Measurements from ENCODE around the gene OR52N1. TPM values are rescaled to one million over a fixed set of nuclear protein-coding genes. Genes with fewer than 3 reads are reported as not detected.

The OR52N1 gene
- not detected for polyA plus RNA-seq

DNA sequence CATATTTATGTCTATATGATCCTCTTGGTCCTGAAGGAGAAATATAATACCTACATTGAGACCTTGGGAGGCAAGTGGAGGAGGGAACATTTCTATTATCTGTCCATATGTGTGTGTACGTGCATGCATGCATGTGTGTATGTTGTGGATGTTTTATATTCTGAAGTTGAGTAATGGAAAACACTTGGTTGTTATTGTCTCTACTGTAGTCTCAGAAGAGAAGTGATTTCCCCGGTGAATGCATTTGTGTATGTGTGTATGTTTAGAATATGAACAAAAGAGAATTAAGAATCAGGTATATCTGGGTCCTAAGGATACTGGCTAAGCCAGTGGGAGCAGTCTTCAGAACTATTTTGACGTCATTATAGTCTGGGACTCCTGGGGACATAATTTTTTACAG lies at the start of gene OR52N1:
Gene OR52N1, minus strand, starts transcription at position 101 of the 400 bp plus-strand sequence. CDS start 2,449 bp downstream, outside the sequence.
- Mint-ChIP-seq H3K27me3 (peaks cover 5% of the 10 kb centered on the region), H3K4me3 (no peak within 1 kb of the TSS), H3K4me1 (no peaks in the 10 kb centered on the region), H3K9me3 (no peaks in the 10 kb centered on the region), H3K36me3 (no peaks in the 10 kb centered on the region), H3K27ac (no peak within 1 kb of the TSS)

DNA sequence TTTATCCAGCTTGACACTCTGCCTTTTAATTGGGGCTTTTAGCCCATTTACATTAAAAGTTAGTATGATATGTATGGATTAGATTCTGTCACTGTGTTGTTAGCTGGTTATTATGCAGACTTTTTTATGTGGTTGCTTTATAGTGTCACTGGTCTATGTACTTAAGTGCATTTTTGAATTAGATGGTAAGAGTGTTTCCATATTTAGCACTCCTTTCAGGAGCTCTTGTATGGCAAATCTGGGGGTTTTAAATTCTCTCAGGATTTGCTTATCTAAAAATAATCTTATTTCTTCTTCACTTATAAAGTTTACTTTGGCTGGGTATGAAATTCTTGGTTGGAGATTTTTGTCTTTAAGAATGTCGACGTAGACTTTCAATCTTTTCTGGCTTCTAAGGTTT lies 46.6 kb upstream of the OR52N1 start:
- Mint-ChIP-seq H3K27me3 (peaks cover 2% of the 10 kb centered on the region), H3K27ac (no peak overlapping the region), H3K9me3 (peaks cover 0 to 8% (median 6%) of the 10 kb centered on the region in 3 donors), H3K4me3 (no peak overlapping the region), H3K4me1 (no peaks in the 10 kb centered on the region), H3K36me3 (peaks cover 5% of the 10 kb centered on the region)

DNA sequence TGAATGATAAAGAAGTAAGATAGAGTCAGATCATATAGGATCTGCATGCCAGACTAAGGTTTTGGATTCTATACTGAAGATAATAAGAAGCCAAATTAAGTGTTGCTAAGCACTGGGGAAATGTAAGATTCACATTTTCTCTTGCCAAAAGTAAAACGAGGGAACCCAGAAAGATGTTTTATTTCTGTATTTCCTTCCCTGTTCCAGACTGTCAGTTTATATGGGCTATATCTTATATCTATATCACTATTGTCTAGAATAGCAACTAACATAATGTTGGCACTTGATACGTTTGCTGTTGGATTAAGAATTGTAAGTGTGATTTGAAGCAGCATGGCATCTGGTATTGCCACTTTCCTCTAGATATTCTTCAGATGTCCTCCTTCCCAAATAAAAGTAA lies 42.4 kb upstream of the OR52N1 start:
- Mint-ChIP-seq H3K27me3 (peaks cover 2% of the 10 kb centered on the region), H3K4me3 (no peak overlapping the region), H3K9me3 (peaks cover 0 to 6% (median 5%) of the 10 kb centered on the region in 3 donors), H3K36me3 (peaks cover 4% of the 10 kb centered on the region), H3K4me1 (no peaks in the 10 kb centered on the region), H3K27ac (no peak overlapping the region)

DNA sequence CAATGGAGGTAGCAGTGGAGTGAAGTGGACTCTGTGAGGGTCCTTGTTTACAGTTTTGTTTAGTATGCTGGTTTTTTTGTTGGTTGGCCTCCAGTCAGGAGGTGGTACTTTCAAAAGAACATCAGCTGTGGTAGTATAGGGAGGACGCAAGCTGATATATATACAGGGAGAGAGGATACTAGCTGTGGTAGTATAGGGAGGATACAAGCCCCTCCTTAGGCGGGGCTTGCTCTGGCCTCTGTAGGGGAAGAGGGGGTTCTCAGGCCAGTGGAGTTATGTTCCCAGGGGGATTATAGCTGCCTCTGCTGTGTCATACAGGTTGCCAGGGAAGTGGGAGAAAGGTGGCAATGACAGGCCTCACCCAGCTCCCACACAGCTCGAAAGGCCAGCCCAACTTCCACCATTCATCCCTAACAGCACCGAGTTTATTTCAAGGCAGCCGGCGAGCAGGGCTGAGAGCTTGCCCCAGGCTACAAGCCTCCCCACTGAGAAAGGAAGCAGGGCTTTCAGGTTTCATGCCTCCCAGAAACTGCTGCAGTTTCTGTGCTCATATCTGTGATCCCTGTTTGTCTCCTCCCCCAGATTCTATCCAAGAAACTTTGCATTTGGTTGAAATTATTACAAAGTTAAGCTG lies 40.2 kb upstream of the OR52N1 start:
- Mint-ChIP-seq H3K9me3 (peaks cover 2 to 3% (median 2%) of the 10 kb centered on the region in 3 donors), H3K27ac (no peak overlapping the region), H3K27me3 (peaks cover 2% of the 10 kb centered on the region), H3K4me3 (no peak overlapping the region), H3K4me1 (no peaks in the 10 kb centered on the region), H3K36me3 (peaks cover 2% of the 10 kb centered on the region)

DNA sequence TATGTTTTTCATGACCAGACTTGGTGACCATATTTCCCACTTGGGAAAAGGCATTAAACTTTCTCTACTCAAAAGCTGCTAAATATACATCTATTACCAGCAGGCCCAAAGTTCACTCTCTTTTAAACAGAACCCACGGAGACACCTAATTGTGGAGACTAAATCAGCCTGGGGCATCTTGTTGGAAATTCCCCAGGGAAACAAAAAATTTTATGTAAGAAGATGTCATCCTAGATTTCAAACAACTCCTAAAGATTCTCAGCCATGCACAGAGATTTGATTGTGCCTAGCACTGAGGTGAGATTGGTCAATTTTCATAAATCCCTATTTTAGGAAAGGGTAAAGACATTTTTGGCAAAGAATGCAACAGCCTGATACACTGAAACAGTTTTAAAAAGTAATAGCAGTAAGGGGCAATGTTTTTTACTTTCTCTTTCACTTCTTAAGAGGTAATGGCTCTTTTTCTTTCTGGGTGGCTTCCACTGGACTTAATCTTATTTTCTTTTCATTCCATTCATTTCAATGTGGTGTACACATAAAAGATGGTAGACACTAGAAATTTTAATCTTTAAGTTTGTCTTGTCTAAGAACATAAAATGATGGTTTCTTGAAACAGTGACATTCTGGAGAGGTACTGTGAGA lies 27.3 kb upstream of the OR52N1 start:
- Mint-ChIP-seq H3K9me3 (no peaks in the 10 kb centered on the region), H3K4me1 (peaks cover 9 to 13% (median 10%) of the 10 kb centered on the region in 3 donors), H3K27me3 (no peaks in the 10 kb centered on the region), H3K27ac (peak overlapping the region in 1 of 3 donors; percentile 65), H3K4me3 (peak overlapping the region in 3 of 4 donors; percentile 27 to 89 (median 80)), H3K36me3 (no peaks in the 10 kb centered on the region)

DNA sequence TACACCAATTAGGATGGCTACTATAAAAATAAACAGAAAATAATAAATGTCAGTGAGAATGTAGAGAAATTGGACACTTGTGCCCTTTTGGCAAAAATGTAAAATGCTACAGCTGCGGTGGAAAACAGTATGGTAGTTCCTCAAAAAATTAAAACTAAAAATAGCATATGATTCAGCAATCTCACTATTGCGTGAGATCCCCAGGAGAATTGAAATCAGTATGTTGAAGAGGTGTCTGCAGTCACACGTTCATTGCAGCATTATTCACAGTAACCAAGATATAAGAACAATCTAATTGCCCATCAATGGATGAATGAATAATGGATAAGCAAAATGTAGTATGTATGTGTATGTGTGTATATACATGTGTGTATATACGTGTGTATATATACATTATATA lies 24.5 kb upstream of the OR52N1 start:
- Mint-ChIP-seq H3K27ac (no peak overlapping the region), H3K4me1 (peaks cover 9 to 13% (median 10%) of the 10 kb centered on the region in 3 donors), H3K9me3 (no peaks in the 10 kb centered on the region), H3K36me3 (no peaks in the 10 kb centered on the region), H3K27me3 (no peaks in the 10 kb centered on the region), H3K4me3 (no peak overlapping the region)

DNA sequence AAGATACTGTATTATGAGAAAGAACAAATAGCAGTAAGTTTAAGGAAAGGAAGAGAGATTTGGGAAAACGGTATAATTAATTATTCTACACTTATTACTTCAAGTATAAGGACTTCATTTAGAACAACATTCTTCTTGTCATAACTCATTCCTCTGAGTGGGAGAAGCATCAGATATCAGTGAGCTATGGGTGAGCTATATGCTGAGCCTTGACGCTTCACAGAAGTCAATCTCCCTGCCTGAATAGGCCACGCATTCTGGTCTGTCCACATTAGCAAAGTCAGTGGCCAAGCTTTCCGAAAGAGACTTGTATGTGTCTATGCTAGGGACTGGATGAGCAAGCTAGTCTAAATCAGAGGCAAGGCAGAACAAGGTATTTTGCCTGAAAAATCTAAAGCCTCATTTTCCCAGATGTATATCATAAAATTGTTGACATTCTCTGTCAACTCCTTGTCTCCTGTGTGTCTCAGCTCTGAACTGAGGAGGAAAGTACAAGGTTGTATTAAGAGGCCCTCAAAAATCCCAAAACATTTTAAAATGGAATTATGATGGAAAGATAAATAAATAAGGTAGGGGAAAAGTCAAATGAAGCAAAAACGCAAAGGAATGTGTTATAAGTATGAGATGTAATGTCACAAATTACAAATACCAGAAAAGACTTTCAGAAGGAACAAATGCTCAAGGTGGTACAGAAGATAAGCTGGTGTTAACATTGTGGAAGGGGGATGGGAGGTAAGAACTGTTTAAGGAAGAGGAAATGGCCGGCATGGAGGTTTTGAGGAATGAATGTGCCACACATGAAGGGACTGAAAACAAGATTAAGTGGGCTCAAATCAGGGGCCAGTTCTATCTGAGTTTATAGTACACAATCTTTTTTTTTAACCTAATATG lies 19.1 kb upstream of the OR52N1 start:
- Mint-ChIP-seq H3K4me1 (peaks cover 0 to 9% (median 6%) of the 10 kb centered on the region in 3 donors), H3K9me3 (no peaks in the 10 kb centered on the region), H3K4me3 (peak overlapping the region in 1 of 4 donors; percentile 15), H3K27ac (no peak overlapping the region), H3K36me3 (no peaks in the 10 kb centered on the region), H3K27me3 (peaks cover 8% of the 10 kb centered on the region)

DNA sequence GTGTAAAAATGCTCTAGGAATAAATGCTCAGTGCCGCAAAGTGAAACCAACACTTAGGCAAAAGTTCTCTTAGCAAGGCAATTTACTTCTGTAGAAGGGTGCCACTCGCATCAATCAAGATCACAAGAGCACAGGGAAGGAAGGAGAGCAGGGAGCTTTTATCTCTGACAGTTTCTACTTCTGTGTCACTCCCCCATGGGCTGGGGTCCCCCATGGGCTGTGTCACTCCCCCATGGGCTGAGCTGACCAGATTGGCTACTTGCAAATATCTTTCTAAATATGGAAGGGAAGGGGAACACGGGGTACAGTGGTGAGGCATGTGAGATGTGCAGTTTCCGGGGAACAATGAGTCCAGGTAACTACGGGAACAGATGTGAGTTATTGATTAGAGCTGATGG lies 18.1 kb upstream of the OR52N1 start:
- H3K36me3 Mint-ChIP-seq: no peaks in the 10 kb centered on the region
- peak overlapping the region; percentile 73 to 96 (median 89) for H3K4me3 Mint-ChIP-seq
- peaks cover 8% of the 10 kb centered on the region for H3K27me3 Mint-ChIP-seq
- H3K4me1 Mint-ChIP-seq: peaks cover 0 to 9% (median 6%) of the 10 kb centered on the region in 3 donors
- peaks cover 1 to 5% (median 2%) of the 10 kb centered on the region in 3 donors for H3K9me3 Mint-ChIP-seq
- H3K27ac Mint-ChIP-seq: no peak overlapping the region

DNA sequence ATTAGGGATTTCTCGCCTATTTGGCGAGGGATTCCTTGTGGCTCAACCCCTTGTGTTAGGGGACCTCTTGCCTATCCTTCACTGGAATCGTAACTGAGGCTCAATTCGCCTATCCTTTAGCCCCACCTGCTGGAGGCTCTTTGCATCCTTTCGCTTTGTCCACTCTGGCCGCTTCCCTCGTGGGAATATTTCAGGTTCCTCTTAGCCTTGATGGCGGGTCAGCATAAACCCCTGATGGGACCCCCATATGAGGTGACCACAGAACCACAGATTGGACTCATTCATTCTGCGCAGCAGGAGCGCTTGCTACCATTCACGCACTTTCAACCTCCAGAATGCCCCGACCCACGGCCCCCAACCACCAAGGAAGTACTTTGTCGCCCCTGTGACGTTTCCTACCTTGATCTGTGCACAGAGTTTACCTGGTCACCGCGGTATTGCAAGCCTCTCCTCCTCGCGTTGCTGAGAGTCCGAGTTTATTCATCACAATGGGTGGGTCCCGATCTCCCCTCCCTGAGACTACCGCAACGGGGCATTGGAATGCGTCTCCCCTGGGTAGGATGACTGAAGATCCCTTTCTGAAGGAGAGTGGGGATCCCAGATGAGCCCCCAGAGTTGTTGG lies 17.5 kb upstream of the OR52N1 start, which contains the start of gene OR52N2:
Gene OR52N2, plus strand, starts transcription at position 425 of the 622 bp plus-strand sequence. CDS start 11,412 bp downstream, outside the sequence.
- no peak within 1 kb of the TSS for H3K27ac Mint-ChIP-seq
- H3K4me1 Mint-ChIP-seq: peaks cover 0 to 9% (median 6%) of the 10 kb centered on the region in 3 donors
- peaks cover 2 to 10% (median 3%) of the 10 kb centered on the region in 3 donors for H3K9me3 Mint-ChIP-seq
- H3K27me3 Mint-ChIP-seq: peaks cover 8% of the 10 kb centered on the region
- H3K36me3 Mint-ChIP-seq: no peaks in the 10 kb centered on the region
- peak within 1 kb of the TSS; percentile 73 to 96 (median 89) for H3K4me3 Mint-ChIP-seq

DNA sequence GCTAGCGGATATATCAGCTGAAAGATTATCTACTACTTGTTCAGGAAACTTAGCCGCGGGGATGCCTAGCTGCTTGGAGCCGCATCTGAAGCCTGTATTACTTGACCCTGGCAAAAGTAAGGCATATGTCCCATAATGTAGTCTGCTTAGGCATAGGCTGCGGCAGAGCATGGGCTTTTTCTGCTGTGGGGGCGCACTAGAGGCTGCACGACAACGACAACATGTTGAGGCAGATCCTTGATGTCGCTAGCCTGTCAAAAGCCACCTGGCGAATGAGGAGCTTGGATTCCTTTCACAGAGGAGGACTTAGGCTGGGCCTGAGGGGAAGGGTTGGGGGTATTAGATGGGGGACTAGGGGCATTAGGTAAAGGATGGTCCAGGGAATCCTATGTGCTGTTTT lies 16.5 kb upstream of the OR52N1 start:
- H3K27ac Mint-ChIP-seq: no peak overlapping the region
- H3K4me1 Mint-ChIP-seq: peaks cover 0 to 9% (median 6%) of the 10 kb centered on the region in 3 donors
- peaks cover 8% of the 10 kb centered on the region for H3K27me3 Mint-ChIP-seq
- H3K9me3 Mint-ChIP-seq: peaks cover 5 to 14% (median 10%) of the 10 kb centered on the region in 3 donors
- no peaks in the 10 kb centered on the region for H3K36me3 Mint-ChIP-seq
- H3K4me3 Mint-ChIP-seq: peak overlapping the region in 1 of 4 donors; percentile 13

DNA sequence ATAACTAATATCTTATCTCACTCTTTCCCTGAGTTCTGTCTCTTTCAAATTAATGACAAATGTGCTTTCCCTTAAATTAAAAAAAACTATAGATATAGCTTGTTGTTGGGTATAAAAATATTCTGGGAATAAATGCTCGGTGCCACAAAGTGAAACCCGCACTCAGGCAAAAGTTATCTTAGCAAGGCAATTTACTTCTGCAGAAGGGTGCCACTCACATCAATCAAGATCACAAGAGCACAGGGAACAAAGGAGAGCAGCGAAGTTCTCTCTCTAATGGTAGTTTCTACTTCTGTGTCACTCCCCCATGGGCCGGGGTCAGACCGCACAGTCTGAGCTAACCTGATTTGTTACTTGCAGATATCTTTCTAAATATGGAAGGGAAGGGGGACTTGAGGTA lies 12.9 kb upstream of the OR52N1 start:
- Mint-ChIP-seq H3K27me3 (peaks cover 6% of the 10 kb centered on the region), H3K27ac (no peak overlapping the region), H3K4me3 (no peak overlapping the region), H3K4me1 (peaks cover 0 to 5% (median 2%) of the 10 kb centered on the region in 3 donors), H3K36me3 (no peaks in the 10 kb centered on the region), H3K9me3 (peaks cover 5 to 14% (median 10%) of the 10 kb centered on the region in 3 donors)

DNA sequence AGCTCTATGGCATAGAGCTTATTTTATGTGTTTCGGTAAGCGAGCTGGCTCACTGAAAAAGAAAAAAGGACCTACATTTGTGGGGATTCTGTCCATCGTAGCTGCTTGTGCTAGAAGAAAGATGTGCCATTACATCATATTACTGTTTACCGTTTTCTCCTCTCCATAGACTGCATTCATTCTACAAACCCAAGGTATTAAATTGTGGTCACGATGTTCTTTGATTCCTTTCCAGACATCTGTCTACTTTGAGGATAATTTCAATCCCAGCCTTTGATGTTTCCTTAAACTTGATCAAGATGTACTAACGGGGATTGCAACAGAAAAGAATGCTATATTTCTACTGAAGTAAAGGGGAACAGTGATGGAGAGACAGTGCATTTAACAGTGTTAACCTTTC lies 5.5 kb upstream of the OR52N1 start:
- Mint-ChIP-seq H3K4me1 (no peaks in the 10 kb centered on the region), H3K36me3 (no peaks in the 10 kb centered on the region), H3K9me3 (no peaks in the 10 kb centered on the region), H3K4me3 (no peak overlapping the region), H3K27ac (no peak overlapping the region), H3K27me3 (peaks cover 16% of the 10 kb centered on the region)

DNA sequence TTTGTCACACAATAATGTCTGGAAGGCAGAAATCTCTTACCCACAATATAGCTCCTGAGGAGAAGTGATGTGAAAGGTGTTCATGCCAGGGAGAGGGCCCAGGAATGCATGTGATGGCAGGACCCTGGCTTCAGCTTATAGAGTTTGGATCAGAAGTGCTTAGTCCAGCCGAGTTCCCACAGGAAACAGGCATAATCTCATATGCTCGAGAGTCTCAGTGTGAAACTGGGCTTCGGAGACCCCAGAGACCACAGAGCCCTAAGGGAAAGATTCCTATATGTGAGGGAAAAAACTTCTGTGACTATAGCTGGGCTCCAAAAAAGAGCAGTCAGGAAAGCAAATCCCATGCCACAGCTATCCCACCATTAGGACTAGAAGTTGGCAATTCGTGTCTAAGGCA lies 7.8 kb downstream of the OR52N1 start, which contains the start of gene OR52N5:
Gene OR52N5, minus strand, starts transcription at position 101 of the 400 bp plus-strand sequence. CDS start 4,721 bp downstream, outside the sequence.
- Mint-ChIP-seq H3K27me3 (peaks cover under 1% of the 10 kb centered on the region), H3K9me3 (no peaks in the 10 kb centered on the region), H3K36me3 (no peaks in the 10 kb centered on the region), H3K4me3 (no peak within 1 kb of the TSS), H3K27ac (no peak within 1 kb of the TSS), H3K4me1 (no peaks in the 10 kb centered on the region)

DNA sequence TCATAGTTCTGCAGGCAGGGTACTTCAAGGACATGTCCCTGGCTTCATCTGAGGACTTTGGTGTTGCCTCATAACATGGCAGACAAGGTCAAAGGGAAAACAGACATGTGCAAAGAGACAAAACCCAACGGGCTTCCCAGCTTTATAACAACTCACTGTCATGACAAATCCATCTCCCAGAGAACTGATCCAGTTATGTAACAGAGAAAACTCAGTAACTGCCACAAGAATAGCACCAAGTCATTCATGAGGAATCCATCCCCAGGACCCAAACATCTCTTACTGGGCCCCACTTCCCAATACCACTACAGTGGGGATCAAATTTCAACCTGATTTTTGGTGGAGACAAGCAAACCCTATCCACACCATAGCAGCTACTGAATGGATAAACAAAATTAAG lies 24.0 kb downstream of the OR52N1 start:
- Mint-ChIP-seq H3K27ac (no peak overlapping the region), H3K36me3 (no peaks in the 10 kb centered on the region), H3K4me3 (no peak overlapping the region), H3K27me3 (no peaks in the 10 kb centered on the region), H3K9me3 (no peaks in the 10 kb centered on the region), H3K4me1 (no peaks in the 10 kb centered on the region)
